NT2/D1 (cell line): ENCODE results near the gene TMEM147.

Source experiments
- DNase-seq: peaks from one replicate; pipeline ENCODE4 v3.0.0-alpha.2; 2011; ENCODE audit warnings: low read depth, low spot score
- H3K27me3 ChIP-seq: 2 replicates; pipeline ENCODE4 v1.6.0; 2011; ENCODE audit warnings: mild to moderate bottlenecking; ENCODE audit not compliant: insufficient read length, insufficient read depth
- H3K36me3 ChIP-seq: 2 replicates; pipeline ENCODE4 v1.6.1; 2011; ENCODE audit warnings: mild to moderate bottlenecking, low read length, mixed read lengths; ENCODE audit not compliant: insufficient read depth, insufficient read length
- H3K4me1 ChIP-seq: 2 replicates; pipeline ENCODE4 v1.5.1; 2011; ENCODE audit not compliant: insufficient read depth, insufficient read length
- H3K4me3 ChIP-seq: 2 replicates; pipeline ENCODE4 v1.5.1; 2011; ENCODE audit warnings: low read depth; ENCODE audit not compliant: insufficient read length
- H3K9ac ChIP-seq: 2 replicates; pipeline ENCODE4 v1.6.0; 2011; ENCODE audit warnings: low read depth; ENCODE audit not compliant: insufficient read length
- H3K9me3 ChIP-seq: 2 replicates; pipeline ENCODE4 v1.5.1; 2011; ENCODE audit warnings: mild to moderate bottlenecking, low read length; ENCODE audit not compliant: insufficient read depth
- SUZ12 ChIP-seq: IDR thresholded peaks from 2 replicates; pipeline ENCODE4 v1.6.1; 2011; ENCODE audit not compliant: insufficient read length, insufficient read depth; ENCODE audit errors: extremely low read depth
- YY1 ChIP-seq: IDR thresholded peaks from 2 replicates; pipeline ENCODE4 v1.6.1; 2011; ENCODE audit not compliant: insufficient read length, insufficient read depth
- ZNF274 ChIP-seq: IDR thresholded peaks from 2 replicates; pipeline ENCODE4 v1.6.1; 2011; ENCODE audit warnings: mild to moderate bottlenecking, low read depth, low read length

Gene TMEM147

GRCh38 chr19:35556025-35556590 lies 10.7 kb downstream of the TMEM147 start:
- Histone ChIP-seq H3K36me3 (peaks cover 3% of the 10 kb centered on the region), H3K27me3 (peaks cover 19% of the 10 kb centered on the region), H3K4me1 (peaks cover 9% of the 10 kb centered on the region), H3K9ac (no peak overlapping the region), H3K9me3 (no peaks in the 10 kb centered on the region), H3K4me3 (no peak overlapping the region)
- DNase-seq = no peak
- no peak for TF ChIP-seq ZNF274
- TF ChIP-seq SUZ12 = no peak
- no peak for TF ChIP-seq YY1

- Histone ChIP-seq H3K4me3 (peak overlapping the region; percentile 28), H3K4me1 (peaks cover 9% of the 10 kb centered on the region), H3K9ac (peak overlapping the region; percentile 32), H3K27me3 (peaks cover 19% of the 10 kb centered on the region), H3K9me3 (no peaks in the 10 kb centered on the region), H3K36me3 (no peaks in the 10 kb centered on the region)
- no peak for DNase-seq
- TF ChIP-seq YY1 = no peak
- TF ChIP-seq SUZ12 = no peak
- TF ChIP-seq ZNF274 = no peak
Measured at GRCh38 chr19:35556846-35557538, 11.6 kb downstream of the TMEM147 start.

GRCh38 chr19:35557539-35558399 lies 12.3 kb downstream of the TMEM147 start:
- H3K4me1 ChIP-seq = peaks cover 9% of the 10 kb centered on the region
- peak overlapping the region; percentile 32 for H3K9ac ChIP-seq
- H3K9me3 ChIP-seq = no peaks in the 10 kb centered on the region
- peaks cover 19% of the 10 kb centered on the region for H3K27me3 ChIP-seq
- H3K4me3 ChIP-seq = peak overlapping the region; percentile 51
- H3K36me3 ChIP-seq = no peaks in the 10 kb centered on the region
- no peak for TF ChIP-seq ZNF274
- TF ChIP-seq YY1 = no peak
- TF ChIP-seq SUZ12 = no peak
- DNase-seq = peak; percentile 75

- TF ChIP-seq YY1 (no peak), ZNF274 (no peak), SUZ12 (no peak)
- peak overlapping the region; percentile 32 for H3K4me3 ChIP-seq
Measured at GRCh38 chr19:35558400-35559280, 13.2 kb downstream of the TMEM147 start.

GRCh38 chr19:35559281-35559659 lies 13.8 kb downstream of the TMEM147 start:
- DNase-seq = no peak
- no peak for TF ChIP-seq ZNF274
- no peak for TF ChIP-seq YY1
- no peak for TF ChIP-seq SUZ12
- Histone ChIP-seq H3K9ac (no peak overlapping the region), H3K9me3 (no peaks in the 10 kb centered on the region), H3K4me1 (peaks cover 9% of the 10 kb centered on the region), H3K4me3 (no peak overlapping the region), H3K36me3 (no peaks in the 10 kb centered on the region), H3K27me3 (peaks cover 19% of the 10 kb centered on the region)

More at GRCh38 chr19:35558400-35559280, 13.2 kb downstream of the TMEM147 start:
- no peak for DNase-seq
- no peaks in the 10 kb centered on the region for H3K36me3 ChIP-seq
- peaks cover 19% of the 10 kb centered on the region for H3K27me3 ChIP-seq
- H3K9ac ChIP-seq = peak overlapping the region; percentile 42
- peaks cover 9% of the 10 kb centered on the region for H3K4me1 ChIP-seq
- no peaks in the 10 kb centered on the region for H3K9me3 ChIP-seq

- no peak for DNase-seq
- no peak overlapping the region for H3K9ac ChIP-seq
- H3K4me3 ChIP-seq = no peak overlapping the region
- peaks cover 19% of the 10 kb centered on the region for H3K27me3 ChIP-seq
- H3K4me1 ChIP-seq = peaks cover 9% of the 10 kb centered on the region
- no peak for TF ChIP-seq ZNF274
- no peak for TF ChIP-seq SUZ12
- no peak for TF ChIP-seq YY1
- no peaks in the 10 kb centered on the region for H3K36me3 ChIP-seq
- H3K9me3 ChIP-seq = no peaks in the 10 kb centered on the region
Measured at GRCh38 chr19:35559781-35560180, 14.4 kb downstream of the TMEM147 start.
